GM18502 (cell line): ENCODE data around the gene C22orf31.
"Not testable (repeated sequence)": the region's sequence is repeated elsewhere in the genome, so short reads cannot be mapped to it uniquely, and the experiment has no call there.

Experiments
- ATAC-seq: cut with Tn5 transposase; IDR thresholded peaks from one replicate; pipeline ENCODE4 v1.9.1; 2021; ENCODE audit warnings: mild to moderate bottlenecking; ENCODE audit not compliant: unreplicated experiment, poor library complexity

Gene C22orf31

GRCh38 chr22:29060251-29060869 is 1.3 kb downstream of the C22orf31 start:
- ATAC-seq: no peak

GRCh38 chr22:29056472-29056871 is 5.2 kb downstream of the C22orf31 start:
- ATAC-seq: no peak

GRCh38 chr22:29055192-29055830 is 6.3 kb downstream of the C22orf31 start:
- no peak for ATAC-seq

GRCh38 chr22:29054251-29054767 is 7.3 kb downstream of the C22orf31 start:
- ATAC-seq: no peak

GRCh38 chr22:29053048-29053702 is 8.5 kb downstream of the C22orf31 start:
- no peak for ATAC-seq

GRCh38 chr22:29050457-29050856 is 11.2 kb downstream of the C22orf31 start:
- no peak for ATAC-seq

GRCh38 chr22:29049655-29050263 is 11.9 kb downstream of the C22orf31 start:
- ATAC-seq: no peak

GRCh38 chr22:29048822-29049654 is 12.6 kb downstream of the C22orf31 start:
- no peak for ATAC-seq

GRCh38 chr22:29044657-29045176 is 16.9 kb downstream of the C22orf31 start:
- ATAC-seq: no peak

GRCh38 chr22:29043906-29044575 is 17.6 kb downstream of the C22orf31 start:
- ATAC-seq: no peak

- ATAC-seq: no peak
These were observed 20.2 kb downstream of the C22orf31 start for GRCh38 chr22:29041408-29041807.

- ATAC-seq: no peak
These were observed 21.0 kb downstream of the C22orf31 start for GRCh38 chr22:29040385-29041275.

GRCh38 chr22:29039684-29040083 is 21.9 kb downstream of the C22orf31 start:
- ATAC-seq: not testable (repeated sequence)

- no peak for ATAC-seq
These were observed 22.5 kb downstream of the C22orf31 start for GRCh38 chr22:29039148-29039547.

- ATAC-seq: no peak
These were observed 24.2 kb downstream of the C22orf31 start for GRCh38 chr22:29037340-29037932.

GRCh38 chr22:29032584-29032983 is 29.0 kb downstream of the C22orf31 start:
- no peak for ATAC-seq

GRCh38 chr22:29032014-29032475 is 29.6 kb downstream of the C22orf31 start:
- no peak for ATAC-seq
